ENCODE measurements around the gene TNFAIP8L1. TPM values are rescaled to one million over a fixed set of nuclear protein-coding genes. Genes with fewer than 3 reads are reported as not detected.

Gene TNFAIP8L1
- total and polyA plus RNA-seq, 4 experiments from 2014 or later = 3.7 to 17.2 (median 13.7) TPM

DNA sequence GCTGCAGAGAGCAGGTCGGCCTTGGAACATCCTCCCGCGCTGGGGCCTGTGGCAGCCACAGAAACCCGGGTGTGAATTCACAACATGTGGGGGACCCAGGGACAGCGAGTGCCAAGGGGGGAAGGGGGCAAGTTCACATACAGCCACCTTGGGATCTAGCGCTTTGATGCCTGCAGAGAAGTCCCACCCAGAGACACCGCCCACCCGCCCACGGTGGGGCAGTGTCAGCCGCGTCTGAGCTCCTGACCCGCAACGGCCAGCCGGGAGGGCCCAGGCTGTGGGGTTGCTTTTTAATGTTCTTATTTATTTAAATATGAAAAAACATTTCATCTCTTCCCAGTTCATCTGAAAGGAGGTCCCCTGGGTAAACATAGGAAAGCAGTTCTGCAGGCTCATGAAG, 17.9 kb downstream of the TNFAIP8L1 start:
- ChIA-PET CTCF (ENCODE audit: partially characterized antibody) (no interaction called here), POLR2A (ENCODE audit: partially characterized antibody) (no interaction called here)
- Mint-ChIP-seq H3K4me1 (peaks cover 0 to 1% (median 0%) of the 10 kb centered on the region in 4 donors), H3K27me3 (no peaks in the 10 kb centered on the region), H3K36me3 (peaks cover 20 to 51% of the 10 kb centered on the region in 2 donors), H3K4me3 (no peak overlapping the region), H3K9me3 (no peaks in the 10 kb centered on the region), H3K27ac (no peak overlapping the region)
- H3K4me1 ChIP-seq (ENCODE audit: insufficient read depth, low read length) = no peaks in the 10 kb centered on the region
- intact Hi-C loops (cut with micrococcal nuclease) = no loop called here
- peaks cover 29% of the 10 kb centered on the region for H3K36me3 ChIP-seq (ENCODE audit: insufficient read depth, low read length)
- H3K9me3 ChIP-seq (ENCODE audit: control insufficient read depth in 1 of 2, low read length in 2 of 2) = no peaks in the 10 kb centered on the region
- H3K4me3 ChIP-seq (ENCODE audit: low read length in 2 of 2) = no peak overlapping the region
- no peaks in the 10 kb centered on the region for H3K27me3 ChIP-seq (ENCODE audit: insufficient read depth, low read length)
- H3K27ac ChIP-seq (ENCODE audit: low read depth, low read length) = no peak overlapping the region
- DNase-seq = no peak

DNA sequence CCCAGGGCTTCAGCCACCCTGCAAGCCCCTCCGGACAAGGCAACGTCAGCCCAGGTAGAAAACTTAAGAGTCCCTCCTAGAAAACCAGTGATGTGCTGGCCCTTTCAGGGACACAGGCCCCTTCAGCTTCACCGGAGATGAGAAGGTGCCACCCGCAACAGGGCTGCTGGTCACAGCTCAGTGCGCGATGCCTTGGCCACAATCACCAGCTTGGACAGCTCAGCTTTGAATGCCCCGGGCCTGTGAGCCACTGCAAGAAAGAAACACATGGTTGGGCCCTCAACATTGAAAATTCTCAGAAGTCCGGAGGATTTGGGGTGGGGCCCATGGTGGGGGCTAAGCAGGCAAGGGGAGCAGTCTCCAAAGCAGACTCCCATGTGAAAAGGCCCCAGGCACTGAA, 18.5 kb downstream of the TNFAIP8L1 start:
- DNase-seq = no peak
- ChIA-PET POLR2A (ENCODE audit: partially characterized antibody) (no interaction called here), CTCF (ENCODE audit: partially characterized antibody) (no interaction called here)
- no peaks in the 10 kb centered on the region for H3K27me3 ChIP-seq (ENCODE audit: insufficient read depth, low read length)
- no peak overlapping the region for H3K4me3 ChIP-seq (ENCODE audit: low read length in 2 of 2)
- no peak overlapping the region for H3K27ac ChIP-seq (ENCODE audit: low read depth, low read length)
- intact Hi-C loops (cut with micrococcal nuclease) = no loop called here
- no peaks in the 10 kb centered on the region for H3K4me1 ChIP-seq (ENCODE audit: insufficient read depth, low read length)
- no peaks in the 10 kb centered on the region for H3K27me3 Mint-ChIP-seq
- H3K4me1 Mint-ChIP-seq = peaks cover 0 to 1% (median 0%) of the 10 kb centered on the region in 4 donors
- peaks cover 29% of the 10 kb centered on the region for H3K36me3 ChIP-seq (ENCODE audit: insufficient read depth, low read length)
- H3K36me3 Mint-ChIP-seq = peaks cover 20 to 56% of the 10 kb centered on the region in 2 donors
- H3K9me3 ChIP-seq (ENCODE audit: control insufficient read depth in 1 of 2, low read length in 2 of 2) = no peaks in the 10 kb centered on the region
- H3K4me3 Mint-ChIP-seq = no peak overlapping the region
- no peaks in the 10 kb centered on the region for H3K9me3 Mint-ChIP-seq
- peak overlapping the region in 3 of 7 donors; percentile 5 to 30 (median 30) for H3K27ac Mint-ChIP-seq

DNA sequence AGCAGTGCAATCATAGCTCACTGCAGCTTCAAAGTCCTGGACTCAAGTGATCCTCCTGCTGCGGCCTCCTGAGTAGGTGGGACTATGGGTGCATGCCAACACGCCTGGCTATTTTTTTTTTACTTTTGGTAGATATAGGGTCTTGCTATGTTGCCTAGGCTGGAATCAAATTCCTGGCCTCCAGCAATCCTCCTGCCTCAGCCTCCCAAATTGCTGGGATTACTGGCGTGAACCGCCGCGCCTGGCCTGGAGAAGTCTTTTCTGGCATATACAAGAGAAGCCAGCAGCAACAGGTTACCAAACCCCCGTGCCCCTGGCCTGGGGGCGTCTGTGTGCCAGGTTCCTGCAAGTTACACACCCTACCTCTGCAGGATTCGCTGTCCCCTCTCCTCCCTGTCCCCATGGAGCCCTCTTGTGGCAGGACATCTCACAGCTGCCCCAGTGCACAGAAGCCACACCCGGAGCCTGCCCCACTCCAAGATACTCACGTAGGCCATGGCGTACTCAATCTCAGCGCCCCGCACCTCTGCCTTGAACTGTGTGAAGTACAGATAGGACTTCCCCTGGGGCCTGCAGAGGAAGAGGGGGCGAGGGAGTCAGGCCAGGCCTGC, 21.0 kb downstream of the TNFAIP8L1 start:
- ChIA-PET POLR2A (ENCODE audit: partially characterized antibody) (no interaction called here), CTCF (ENCODE audit: partially characterized antibody) (interaction anchor here (0.7 to 1.7 kb wide), 3 partner anchors 34 to 131 kb away, joined by 3 to 4 read pairs (median 3); partner anchors contain the start of gene FEM1A)
- Histone ChIP-seq H3K9me3 (ENCODE audit: control insufficient read depth in 1 of 2, low read length in 2 of 2) (no peaks in the 10 kb centered on the region), H3K4me1 (ENCODE audit: insufficient read depth, low read length) (no peaks in the 10 kb centered on the region), H3K27ac (ENCODE audit: low read depth, low read length) (no peak overlapping the region), H3K4me3 (ENCODE audit: low read length in 2 of 2) (no peak overlapping the region), H3K36me3 (ENCODE audit: insufficient read depth, low read length) (peaks cover 39% of the 10 kb centered on the region), H3K27me3 (ENCODE audit: insufficient read depth, low read length) (no peaks in the 10 kb centered on the region)
- peaks cover 0 to 3% (median 0%) of the 10 kb centered on the region in 4 donors for H3K4me1 Mint-ChIP-seq
- H3K27ac Mint-ChIP-seq = peak overlapping the region in 1 of 7 donors; percentile 48
- H3K4me3 Mint-ChIP-seq = no peak overlapping the region
- no peaks in the 10 kb centered on the region for H3K27me3 Mint-ChIP-seq
- no peak for DNase-seq
- H3K36me3 Mint-ChIP-seq = peaks cover 11 to 47% of the 10 kb centered on the region in 2 donors
- no peaks in the 10 kb centered on the region for H3K9me3 Mint-ChIP-seq
- intact Hi-C loops (cut with micrococcal nuclease) = no loop called here

DNA sequence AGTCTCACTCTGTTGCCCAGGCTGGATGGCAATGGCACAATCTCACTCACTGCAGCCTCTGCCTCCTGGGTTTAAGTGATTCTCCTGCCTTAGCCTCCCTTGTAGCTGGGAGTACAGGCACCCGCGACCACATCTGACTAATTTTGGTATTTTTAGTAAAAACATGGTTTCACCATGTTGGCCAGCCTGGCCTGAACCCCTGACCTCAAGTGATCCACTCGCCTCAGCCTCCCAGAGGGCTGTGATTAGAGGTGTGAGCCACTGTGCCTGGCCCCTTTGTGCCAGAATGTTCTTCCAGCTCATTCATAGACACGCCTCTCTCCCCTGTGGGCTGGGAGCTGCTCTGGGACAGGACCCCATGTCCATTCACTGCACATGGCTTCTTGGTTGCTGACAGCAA, 21.7 kb downstream of the TNFAIP8L1 start:
- Mint-ChIP-seq H3K9me3 (no peaks in the 10 kb centered on the region), H3K27me3 (no peaks in the 10 kb centered on the region), H3K27ac (peak overlapping the region in 2 of 7 donors; percentile 11 to 85), H3K36me3 (peaks cover 10 to 48% of the 10 kb centered on the region in 2 donors), H3K4me3 (no peak overlapping the region), H3K4me1 (peaks cover 0 to 3% (median under 1%) of the 10 kb centered on the region in 4 donors)
- ChIA-PET POLR2A (ENCODE audit: partially characterized antibody) (no interaction called here), CTCF (ENCODE audit: partially characterized antibody) (interaction anchor here (1.7 kb wide), 1 partner anchor 130 kb away, joined by 3 read pairs; the partner anchor contains the start of gene FEM1A)
- no peak for DNase-seq
- Histone ChIP-seq H3K27me3 (ENCODE audit: insufficient read depth, low read length) (no peaks in the 10 kb centered on the region), H3K4me1 (ENCODE audit: insufficient read depth, low read length) (no peaks in the 10 kb centered on the region), H3K27ac (ENCODE audit: low read depth, low read length) (no peak overlapping the region), H3K4me3 (ENCODE audit: low read length in 2 of 2) (no peak overlapping the region), H3K9me3 (ENCODE audit: control insufficient read depth in 1 of 2, low read length in 2 of 2) (no peaks in the 10 kb centered on the region), H3K36me3 (ENCODE audit: insufficient read depth, low read length) (peaks cover 39% of the 10 kb centered on the region)
- intact Hi-C loops (cut with micrococcal nuclease) = no loop called here

DNA sequence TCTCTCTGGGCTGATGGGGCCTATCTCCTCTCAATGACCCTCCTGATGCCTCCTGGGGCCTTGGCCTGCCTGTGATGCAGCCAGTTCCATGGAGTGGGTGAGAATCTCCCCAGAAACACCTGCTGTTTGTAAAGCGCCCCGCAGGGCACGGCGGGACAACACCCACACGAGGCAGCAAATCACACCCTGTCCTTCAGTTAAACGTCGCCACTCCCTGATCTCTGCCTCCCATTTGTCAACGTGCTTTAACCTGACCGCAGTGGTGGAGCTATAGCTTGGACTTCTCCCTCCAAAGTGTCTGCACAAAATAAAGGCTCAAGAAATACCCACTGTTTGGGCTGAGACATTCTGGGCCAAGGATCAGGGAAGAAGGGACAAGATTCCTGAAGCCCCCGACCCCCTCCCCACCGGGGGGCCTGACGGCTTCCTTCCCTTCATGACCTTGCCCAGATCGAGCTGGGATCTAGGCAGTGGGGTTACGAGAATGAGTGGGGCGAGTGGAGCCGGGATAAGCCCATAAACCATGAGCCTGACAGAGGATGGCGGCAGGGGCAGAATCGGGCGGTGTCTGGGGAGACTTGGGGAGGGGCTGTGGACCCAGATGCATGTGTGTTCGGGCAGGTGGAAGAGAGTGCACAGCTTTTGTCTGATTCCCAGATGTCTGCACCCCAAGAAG, 22.8 kb downstream of the TNFAIP8L1 start:
- intact Hi-C loops (cut with micrococcal nuclease) = no loop called here
- Histone ChIP-seq H3K36me3 (ENCODE audit: insufficient read depth, low read length) (peaks cover 39% of the 10 kb centered on the region), H3K27me3 (ENCODE audit: insufficient read depth, low read length) (no peaks in the 10 kb centered on the region), H3K27ac (ENCODE audit: low read depth, low read length) (no peak overlapping the region), H3K9me3 (ENCODE audit: control insufficient read depth in 1 of 2, low read length in 2 of 2) (no peaks in the 10 kb centered on the region), H3K4me1 (ENCODE audit: insufficient read depth, low read length) (no peaks in the 10 kb centered on the region), H3K4me3 (ENCODE audit: low read length in 2 of 2) (no peak overlapping the region)
- H3K9me3 Mint-ChIP-seq = no peaks in the 10 kb centered on the region
- ChIA-PET POLR2A (ENCODE audit: partially characterized antibody) (no interaction called here), CTCF (ENCODE audit: partially characterized antibody) (interaction anchor here (1.7 kb wide), 1 partner anchor 129 kb away, joined by 3 read pairs; the partner anchor contains the start of gene FEM1A)
- no peak overlapping the region for H3K4me3 Mint-ChIP-seq
- no peaks in the 10 kb centered on the region for H3K27me3 Mint-ChIP-seq
- peak overlapping the region in 2 of 7 donors; percentile 6 to 19 for H3K27ac Mint-ChIP-seq
- peaks cover 0 to 3% (median under 1%) of the 10 kb centered on the region in 4 donors for H3K4me1 Mint-ChIP-seq
- DNase-seq = peak in 1 of 5 donors; percentile 26
- H3K36me3 Mint-ChIP-seq = peaks cover 10 to 44% of the 10 kb centered on the region in 2 donors

DNA sequence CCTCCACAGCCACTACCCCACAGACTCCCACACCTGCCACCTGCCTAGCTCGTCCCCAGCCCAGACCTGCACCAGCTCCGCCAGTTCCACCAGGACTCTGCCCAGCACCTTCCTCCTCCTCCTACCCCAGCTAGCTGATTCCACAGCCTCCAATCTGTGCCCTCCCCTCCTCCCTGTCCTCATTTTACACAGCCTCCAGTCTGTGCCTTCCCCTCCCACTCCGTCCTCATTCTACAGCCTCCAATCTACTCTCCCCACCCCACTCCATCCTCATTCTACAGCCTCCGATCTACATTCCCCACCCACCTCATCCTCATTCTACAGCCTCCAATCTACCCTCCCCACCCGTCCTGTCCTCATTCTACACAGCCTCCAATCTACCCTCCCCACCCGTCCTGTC, 23.5 kb downstream of the TNFAIP8L1 start:
- ChIA-PET CTCF (ENCODE audit: partially characterized antibody) (no interaction called here), POLR2A (ENCODE audit: partially characterized antibody) (no interaction called here)
- H3K4me1 Mint-ChIP-seq = peaks cover 0 to 3% (median under 1%) of the 10 kb centered on the region in 4 donors
- H3K9me3 ChIP-seq (ENCODE audit: control insufficient read depth in 1 of 2, low read length in 2 of 2) = no peaks in the 10 kb centered on the region
- H3K4me1 ChIP-seq (ENCODE audit: insufficient read depth, low read length) = no peaks in the 10 kb centered on the region
- H3K27ac Mint-ChIP-seq = no peak overlapping the region
- no peaks in the 10 kb centered on the region for H3K27me3 ChIP-seq (ENCODE audit: insufficient read depth, low read length)
- peaks cover 10 to 42% of the 10 kb centered on the region in 2 donors for H3K36me3 Mint-ChIP-seq
- no peaks in the 10 kb centered on the region for H3K27me3 Mint-ChIP-seq
- no peaks in the 10 kb centered on the region for H3K9me3 Mint-ChIP-seq
- H3K4me3 Mint-ChIP-seq = no peak overlapping the region
- peaks cover 38% of the 10 kb centered on the region for H3K36me3 ChIP-seq (ENCODE audit: insufficient read depth, low read length)
- intact Hi-C loops (cut with micrococcal nuclease) = no loop called here
- H3K4me3 ChIP-seq (ENCODE audit: low read length in 2 of 2) = no peak overlapping the region
- H3K27ac ChIP-seq (ENCODE audit: low read depth, low read length) = no peak overlapping the region
- DNase-seq = peak in 1 of 5 donors; percentile 13

DNA sequence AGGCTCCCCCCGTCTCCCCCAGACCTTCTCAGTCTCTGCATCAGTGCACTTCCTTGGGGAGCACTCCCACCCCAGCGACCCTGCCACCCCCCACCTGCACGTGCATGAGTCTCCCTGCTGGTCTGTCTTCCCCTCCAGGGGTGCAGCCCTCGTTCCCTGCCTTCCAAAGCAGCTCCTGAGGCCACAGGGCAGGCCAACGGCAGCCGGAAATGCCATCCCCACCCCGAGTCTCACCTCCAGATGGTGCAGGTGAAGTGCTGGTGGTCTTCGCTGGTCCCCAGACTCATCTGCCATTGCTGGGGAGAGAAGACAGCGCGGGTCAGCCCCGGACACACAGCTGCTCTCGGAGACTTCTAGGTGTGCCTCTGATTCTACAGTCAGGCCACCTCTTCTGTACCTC, 25.3 kb downstream of the TNFAIP8L1 start:
- POLR2A ChIA-PET (ENCODE audit: partially characterized antibody) = no interaction called here
- DNase-seq = no peak
- intact Hi-C loops (cut with micrococcal nuclease) = no loop called here

More for the DNA sequence above, 25.3 kb downstream of the TNFAIP8L1 start:
- H3K36me3 ChIP-seq (ENCODE audit: insufficient read depth, low read length) = peaks cover 35% of the 10 kb centered on the region
- CTCF ChIA-PET (ENCODE audit: partially characterized antibody) = no interaction called here
- peaks cover 12 to 37% of the 10 kb centered on the region in 2 donors for H3K36me3 Mint-ChIP-seq
- H3K4me3 Mint-ChIP-seq = no peak overlapping the region
- H3K4me1 Mint-ChIP-seq = peaks cover 6 to 17% (median 14%) of the 10 kb centered on the region in 4 donors
- peaks cover 14% of the 10 kb centered on the region for H3K4me1 ChIP-seq (ENCODE audit: insufficient read depth, low read length)
- no peak overlapping the region for H3K27ac ChIP-seq (ENCODE audit: low read depth, low read length)
- no peak overlapping the region for H3K27ac Mint-ChIP-seq
- no peaks in the 10 kb centered on the region for H3K9me3 ChIP-seq (ENCODE audit: control insufficient read depth in 1 of 2, low read length in 2 of 2)
- no peaks in the 10 kb centered on the region for H3K27me3 Mint-ChIP-seq
- no peaks in the 10 kb centered on the region for H3K9me3 Mint-ChIP-seq
- no peak overlapping the region for H3K4me3 ChIP-seq (ENCODE audit: low read length in 2 of 2)
- no peaks in the 10 kb centered on the region for H3K27me3 ChIP-seq (ENCODE audit: insufficient read depth, low read length)

Data from CD4-positive, alpha-beta memory T cell (primary cell).